IPS-15b (cell line): ENCODE data around the gene SETD7.

ENCODE experiments used
- H3K27me3 ChIP-seq: one replicate; pipeline ENCODE4 v1.6.1; 2013; ENCODE audit warnings: low read length; ENCODE audit not compliant: control insufficient read depth, insufficient read depth
- H3K36me3 ChIP-seq: one replicate; pipeline ENCODE4 v1.6.1; 2013; ENCODE audit warnings: low read length; ENCODE audit not compliant: control insufficient read depth, insufficient read depth
- H3K4me1 ChIP-seq: one replicate; pipeline ENCODE4 v1.6.1; 2013; ENCODE audit warnings: mild to moderate bottlenecking, low read length; ENCODE audit not compliant: control insufficient read depth, insufficient read depth
- H3K4me3 ChIP-seq: one replicate; pipeline ENCODE4 v1.5.1; 2013; ENCODE audit warnings: low read depth, low read length
- H3K9ac ChIP-seq: one replicate; pipeline ENCODE4 v1.6.1; 2013; ENCODE audit warnings: low read depth, mild to moderate bottlenecking, low read length
- H3K9me3 ChIP-seq: one replicate; pipeline ENCODE4 v1.6.1; 2013; ENCODE audit warnings: mild to moderate bottlenecking, low read length; ENCODE audit not compliant: control insufficient read depth, insufficient read depth

The SETD7 gene

DNA sequence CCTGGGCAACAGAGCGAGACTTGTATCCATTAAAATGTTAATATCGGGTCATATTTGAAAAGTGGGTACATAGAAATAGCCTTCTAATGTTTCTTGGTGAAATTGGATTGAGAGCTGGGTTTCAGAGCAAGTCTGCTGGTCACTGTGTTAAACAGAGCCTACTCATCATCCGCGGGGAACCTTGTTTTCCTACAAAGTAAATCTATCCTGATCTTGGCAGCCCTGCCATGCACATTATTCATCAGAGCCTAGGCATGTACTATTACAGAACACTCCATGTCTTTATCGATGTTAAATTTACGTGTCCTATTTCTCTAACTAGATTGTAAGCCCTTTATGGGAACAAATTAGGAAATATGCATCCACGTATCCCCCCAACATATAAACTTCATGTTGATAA, 18.7 kb downstream of the SETD7 start:
- H3K4me3 ChIP-seq, result no peak overlapping the region
- H3K27me3 ChIP-seq, result no peaks in the 10 kb centered on the region
- no peak overlapping the region for H3K9ac ChIP-seq
- H3K4me1 ChIP-seq, result no peaks in the 10 kb centered on the region
- no peaks in the 10 kb centered on the region for H3K9me3 ChIP-seq
- H3K36me3 ChIP-seq, result no peaks in the 10 kb centered on the region

DNA sequence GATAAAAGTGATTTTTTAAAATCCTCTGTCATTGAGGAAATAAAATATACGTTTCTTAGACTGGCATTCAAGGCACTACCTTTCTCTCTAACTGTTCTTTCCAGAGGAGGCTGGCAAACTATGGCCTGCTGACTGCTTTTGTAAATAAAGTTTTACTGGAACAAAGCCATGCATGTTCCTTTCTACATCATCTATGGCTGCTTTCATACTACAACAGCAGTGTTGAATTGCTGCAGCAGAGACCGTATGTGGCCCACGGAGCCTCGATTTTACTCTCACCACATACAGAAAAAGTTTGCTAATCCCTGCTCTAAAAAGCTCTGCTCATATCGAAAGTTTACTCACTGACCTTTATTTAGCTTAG, 20.2 kb downstream of the SETD7 start:
- H3K4me3 ChIP-seq, result no peak overlapping the region

GRCh38 chr4:139535228-139535870, 20.7 kb downstream of the SETD7 start:
- H3K4me1 ChIP-seq, result no peaks in the 10 kb centered on the region
- no peaks in the 10 kb centered on the region for H3K9me3 ChIP-seq
- no peaks in the 10 kb centered on the region for H3K27me3 ChIP-seq
- H3K36me3 ChIP-seq, result no peaks in the 10 kb centered on the region
- H3K4me3 ChIP-seq, result no peak overlapping the region
- H3K9ac ChIP-seq, result no peak overlapping the region

More for the DNA sequence above, 20.2 kb downstream of the SETD7 start:
- no peaks in the 10 kb centered on the region for H3K9me3 ChIP-seq
- H3K27me3 ChIP-seq, result no peaks in the 10 kb centered on the region
- H3K36me3 ChIP-seq, result no peaks in the 10 kb centered on the region
- H3K9ac ChIP-seq, result no peak overlapping the region
- H3K4me1 ChIP-seq, result no peaks in the 10 kb centered on the region

DNA sequence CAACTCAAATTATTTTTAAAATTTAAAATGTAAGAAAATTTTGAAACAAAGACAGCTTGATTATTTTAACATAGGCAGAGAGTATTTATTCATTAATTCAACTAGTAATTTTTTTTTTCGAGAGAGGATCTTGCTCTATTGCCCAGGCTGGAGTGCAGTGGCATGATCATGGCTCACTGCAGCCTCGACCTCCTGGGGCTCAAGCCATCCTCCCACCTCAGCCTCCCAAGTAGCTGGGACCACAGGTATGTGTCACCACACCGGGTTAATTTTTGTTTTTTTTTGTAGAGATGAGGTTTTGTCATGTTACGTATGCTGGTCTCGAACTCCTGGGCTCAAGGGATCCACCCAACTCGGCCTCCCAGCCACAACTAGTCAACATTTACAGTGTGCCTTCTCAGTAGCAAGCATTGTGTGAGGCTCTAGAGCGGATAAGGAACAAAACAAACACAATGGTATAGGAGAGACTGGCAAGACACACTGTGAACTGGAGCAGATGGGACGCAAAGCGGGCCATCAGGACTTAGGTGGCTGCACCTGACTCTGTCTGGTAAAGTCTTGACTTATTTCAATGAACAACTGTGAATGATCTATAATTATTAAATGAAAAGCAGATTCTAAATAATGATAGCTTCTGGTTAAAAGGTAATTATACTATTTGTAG, 21.6 kb downstream of the SETD7 start:
- Histone ChIP-seq H3K27me3 (no peaks in the 10 kb centered on the region), H3K4me3 (no peak overlapping the region), H3K36me3 (no peaks in the 10 kb centered on the region), H3K4me1 (no peaks in the 10 kb centered on the region), H3K9ac (no peak overlapping the region), H3K9me3 (no peaks in the 10 kb centered on the region)

DNA sequence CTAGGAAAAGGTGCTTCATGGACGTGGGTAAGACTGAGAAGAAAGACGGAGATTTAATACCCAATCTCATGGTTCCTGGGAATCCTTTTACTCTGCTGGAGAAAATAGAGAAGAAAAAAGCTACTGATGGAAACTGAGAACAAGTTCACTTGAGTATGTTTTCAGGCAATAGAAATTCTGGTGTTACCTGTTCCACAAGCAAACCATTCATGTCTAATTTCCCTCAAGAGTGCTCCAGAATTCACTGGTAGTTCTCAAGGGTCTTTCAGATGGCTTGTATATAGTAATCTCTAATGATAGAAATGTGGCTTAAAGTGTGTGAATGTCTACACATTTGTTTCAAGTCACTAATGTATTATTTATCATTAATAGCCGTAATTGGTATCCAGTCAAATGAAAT, 22.5 kb downstream of the SETD7 start:
- no peaks in the 10 kb centered on the region for H3K27me3 ChIP-seq
- H3K4me3 ChIP-seq, result no peak overlapping the region
- H3K9ac ChIP-seq, result no peak overlapping the region
- no peaks in the 10 kb centered on the region for H3K36me3 ChIP-seq
- H3K9me3 ChIP-seq, result no peaks in the 10 kb centered on the region
- no peaks in the 10 kb centered on the region for H3K4me1 ChIP-seq

DNA sequence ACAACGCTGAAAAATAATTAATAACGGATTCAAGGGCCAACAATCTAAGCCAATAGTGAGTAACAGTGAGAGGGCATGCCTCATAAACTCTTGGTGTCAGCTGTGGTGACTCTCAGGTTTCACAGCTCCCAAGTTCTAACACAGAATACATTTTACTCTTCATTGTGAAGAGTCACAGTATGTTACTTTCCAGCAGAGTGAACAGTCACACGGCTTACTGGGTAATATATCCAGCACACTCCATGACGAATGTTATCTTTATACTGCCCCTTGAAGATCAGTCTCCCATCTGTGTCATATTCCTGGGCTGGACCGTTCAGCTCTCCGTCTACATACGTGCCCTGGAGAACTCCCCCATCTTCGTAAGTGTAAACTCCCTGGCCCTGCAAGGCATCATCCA, 23.1 kb downstream of the SETD7 start:
- no peaks in the 10 kb centered on the region for H3K4me1 ChIP-seq
- no peaks in the 10 kb centered on the region for H3K36me3 ChIP-seq
- no peaks in the 10 kb centered on the region for H3K9me3 ChIP-seq
- no peaks in the 10 kb centered on the region for H3K27me3 ChIP-seq
- H3K9ac ChIP-seq, result no peak overlapping the region
- H3K4me3 ChIP-seq, result no peak overlapping the region

- Histone ChIP-seq H3K9me3 (no peaks in the 10 kb centered on the region), H3K4me3 (no peak overlapping the region), H3K4me1 (no peaks in the 10 kb centered on the region), H3K36me3 (no peaks in the 10 kb centered on the region), H3K27me3 (no peaks in the 10 kb centered on the region), H3K9ac (no peak overlapping the region)
Measured at GRCh38 chr4:139530833-139531427, 25.1 kb downstream of the SETD7 start.

DNA sequence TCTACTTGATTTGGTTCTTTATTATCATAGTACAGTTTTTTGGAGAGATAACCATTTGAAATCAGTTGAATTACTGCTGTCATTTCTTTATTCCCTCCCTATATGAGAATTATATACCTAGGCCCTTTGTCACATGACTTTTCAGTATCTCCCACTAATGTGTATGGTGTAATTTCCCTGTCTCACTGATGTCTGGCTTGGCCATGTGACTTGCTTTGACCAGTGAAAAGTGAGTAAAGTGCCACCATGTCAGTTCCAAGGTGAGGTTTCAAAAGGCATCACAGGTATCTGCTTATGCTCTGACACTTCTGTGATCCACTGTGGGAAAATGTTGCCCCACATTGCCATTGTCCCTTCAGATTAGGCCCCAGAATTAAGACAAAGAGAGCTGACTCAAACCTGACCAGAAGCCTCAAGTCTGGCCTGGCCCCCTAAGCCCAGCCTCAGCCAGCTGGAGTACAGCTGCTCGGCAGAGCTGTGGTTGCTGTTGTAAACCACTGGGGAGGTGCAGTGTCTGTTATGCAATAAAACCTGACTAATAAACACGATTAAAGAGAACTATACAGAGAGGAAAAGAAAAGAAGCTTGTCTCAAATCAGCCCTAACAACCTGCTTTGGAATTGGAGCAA, 27.5 kb downstream of the SETD7 start:
- Histone ChIP-seq H3K4me1 (no peaks in the 10 kb centered on the region), H3K36me3 (no peaks in the 10 kb centered on the region), H3K9ac (no peak overlapping the region), H3K4me3 (no peak overlapping the region), H3K9me3 (no peaks in the 10 kb centered on the region), H3K27me3 (no peaks in the 10 kb centered on the region)

GRCh38 chr4:139526928-139527327, 29.1 kb downstream of the SETD7 start:
- H3K4me1 ChIP-seq, result no peaks in the 10 kb centered on the region
- no peak overlapping the region for H3K4me3 ChIP-seq
- no peaks in the 10 kb centered on the region for H3K27me3 ChIP-seq
- H3K36me3 ChIP-seq, result no peaks in the 10 kb centered on the region
- H3K9ac ChIP-seq, result no peak overlapping the region
- H3K9me3 ChIP-seq, result no peaks in the 10 kb centered on the region

- no peaks in the 10 kb centered on the region for H3K4me1 ChIP-seq
- no peaks in the 10 kb centered on the region for H3K27me3 ChIP-seq
- H3K4me3 ChIP-seq, result no peak overlapping the region
- no peak overlapping the region for H3K9ac ChIP-seq
- H3K9me3 ChIP-seq, result no peaks in the 10 kb centered on the region
- no peaks in the 10 kb centered on the region for H3K36me3 ChIP-seq
Measured at GRCh38 chr4:139525414-139525813, 30.6 kb downstream of the SETD7 start.

DNA sequence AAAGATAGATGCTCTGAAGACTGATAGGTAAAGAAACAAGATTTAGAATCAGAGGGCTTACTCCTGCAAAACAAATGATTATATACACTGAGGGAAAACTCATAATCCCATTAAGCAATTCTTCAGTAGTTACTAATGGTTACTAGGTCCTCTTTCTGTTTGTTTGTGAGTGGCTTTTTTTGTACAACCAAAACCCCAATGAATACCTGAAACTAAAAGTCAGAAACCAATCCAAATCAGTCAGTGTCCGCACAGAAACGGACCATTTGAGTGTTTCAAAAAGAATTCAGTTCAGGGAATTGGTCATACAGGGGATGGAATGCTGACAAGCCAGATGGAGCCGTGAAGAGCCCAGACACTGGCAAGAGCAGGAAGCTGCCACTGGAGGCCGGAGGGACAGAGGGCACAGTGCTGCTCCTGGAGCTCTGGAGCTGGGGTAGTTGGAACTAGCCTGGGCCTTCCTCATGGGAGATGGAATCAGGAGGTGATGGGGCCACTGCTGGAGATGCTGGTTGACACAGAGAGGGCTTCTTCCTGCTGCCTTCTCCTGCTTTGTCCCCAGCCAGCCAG, 31.9 kb downstream of the SETD7 start:
- Histone ChIP-seq H3K4me1 (no peaks in the 10 kb centered on the region), H3K36me3 (no peaks in the 10 kb centered on the region), H3K4me3 (no peak overlapping the region), H3K9ac (no peak overlapping the region), H3K27me3 (no peaks in the 10 kb centered on the region), H3K9me3 (no peaks in the 10 kb centered on the region)
